SK-MEL-5 (cell line): ENCODE results near the gene PSMF1. TPM values are rescaled to one million over a fixed set of nuclear protein-coding genes. Genes with fewer than 3 reads are reported as not detected.

Source experiments
- DNase-seq: peaks from one replicate; pipeline ENCODE4 v3.0.0-alpha.2; 2016; ENCODE audit warnings: low read depth, low spot score
- in situ Hi-C: cut with HindIII; loops from 2 replicates; pipeline ENCODE4 v1.10.0; 2016; ENCODE audit warnings: low sequenced_read_pairs, high pct_unique_total_duplicates, low pct_unique_long_range_greater_than_20kb
- total RNA-seq: library from RNA; depleted of rRNA; stranded (reverse); fragments of >200 nt; shearing (Covaris generic); gene quantifications from 2 replicates; pipeline ENCODE4 v1.2.3, GENCODE V29; 2014

The PSMF1 gene
- total RNA-seq, 1 experiment from 2014 or later = 54.2 TPM

DNA sequence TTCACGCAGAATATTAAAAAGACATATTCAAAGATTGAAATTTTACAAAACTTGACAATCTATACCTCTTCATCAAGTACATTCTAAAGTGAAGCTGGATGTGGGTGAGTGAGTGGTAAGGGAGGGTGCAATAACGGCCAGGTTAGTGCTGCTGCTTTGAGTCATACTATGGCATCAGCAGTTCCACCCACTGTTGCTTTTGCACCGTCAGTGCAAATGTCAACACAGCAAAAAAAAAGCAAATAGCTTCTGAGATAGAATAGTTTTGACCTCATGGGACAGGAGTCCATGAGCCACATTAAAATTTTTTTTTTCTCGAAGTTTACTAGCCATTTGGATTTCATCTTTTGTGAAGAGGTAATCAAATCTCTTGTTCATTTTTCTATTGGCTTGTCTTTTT, 31.8 kb downstream of the PSMF1 start:
- in situ Hi-C loops = no loop called here

GRCh38 chr20:1150968-1151367, 32.6 kb downstream of the PSMF1 start:
- no peak for DNase-seq
- in situ Hi-C loops = no loop called here

More for the DNA sequence above, 31.8 kb downstream of the PSMF1 start:
- DNase-seq = no peak

GRCh38 chr20:1154226-1154625, 35.8 kb downstream of the PSMF1 start:
- DNase-seq = no peak
- in situ Hi-C loops = no loop called here

DNA sequence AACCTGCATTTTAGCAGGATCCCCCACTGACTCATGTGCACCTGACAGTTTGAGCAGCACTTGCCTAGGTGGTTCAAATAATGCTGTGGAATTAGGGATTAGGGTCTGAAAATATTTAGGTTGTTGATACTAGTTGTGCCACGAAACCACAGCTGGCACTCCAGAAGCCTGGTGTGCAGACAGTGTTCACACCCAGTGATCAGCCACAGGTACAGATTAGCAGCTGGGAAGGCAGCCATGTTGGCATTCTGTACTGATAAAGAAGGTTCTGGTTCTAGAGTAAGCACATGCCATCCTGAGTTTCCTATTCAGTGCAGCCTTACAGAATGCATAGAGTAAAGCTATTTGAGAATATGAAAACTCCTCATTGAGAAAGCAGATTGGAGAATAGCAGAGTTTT, 36.3 kb downstream of the PSMF1 start:
- in situ Hi-C loops = no loop called here
- no peak for DNase-seq

GRCh38 chr20:1155342-1155741, 36.9 kb downstream of the PSMF1 start:
- in situ Hi-C loops = no loop called here
- no peak for DNase-seq

DNA sequence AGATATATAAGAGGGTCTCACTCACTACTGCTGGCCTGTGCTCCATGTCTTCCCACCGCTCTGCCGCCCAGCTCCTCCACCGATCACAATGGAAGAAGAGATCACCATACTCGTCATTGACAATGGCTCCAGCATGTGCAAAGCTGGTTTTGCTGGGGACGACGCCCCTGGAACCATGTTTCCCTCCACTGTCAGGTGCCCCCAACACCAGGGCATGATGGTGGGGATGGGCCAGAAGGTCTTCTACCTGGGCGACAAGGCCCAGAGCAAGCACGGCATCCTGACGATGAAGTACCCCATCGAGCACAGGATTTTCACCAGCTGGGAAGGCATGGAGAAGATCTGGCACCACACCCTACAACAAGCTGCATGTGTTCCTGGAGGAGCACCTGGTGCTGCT, 42.1 kb downstream of the PSMF1 start:
- in situ Hi-C loops = no loop called here
- DNase-seq = no peak

- in situ Hi-C loops = no loop called here
- DNase-seq = no peak
Measured at GRCh38 chr20:1160991-1161390, 42.6 kb downstream of the PSMF1 start.

DNA sequence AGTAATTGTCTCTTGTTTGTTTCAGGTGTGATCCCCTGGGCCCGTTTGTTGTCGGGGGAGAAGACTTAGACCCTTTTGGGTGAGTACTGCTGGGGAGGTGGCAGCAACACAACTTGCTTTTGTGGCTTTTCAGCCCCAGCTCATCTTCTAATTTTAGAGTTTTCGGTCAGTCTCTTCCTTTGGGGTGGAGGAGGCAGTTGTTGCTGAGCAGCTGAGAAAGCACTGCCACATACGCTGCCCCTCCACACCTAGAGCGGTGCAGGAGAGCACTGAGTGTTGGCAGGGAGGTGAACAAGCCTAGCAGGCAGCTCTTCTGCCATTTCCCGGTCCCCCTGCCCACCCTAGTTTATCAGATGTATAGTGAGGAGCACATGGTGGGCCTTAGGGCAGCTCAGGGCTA, 44.7 kb downstream of the PSMF1 start:
- no peak for DNase-seq
- in situ Hi-C loops = no loop called here

DNA sequence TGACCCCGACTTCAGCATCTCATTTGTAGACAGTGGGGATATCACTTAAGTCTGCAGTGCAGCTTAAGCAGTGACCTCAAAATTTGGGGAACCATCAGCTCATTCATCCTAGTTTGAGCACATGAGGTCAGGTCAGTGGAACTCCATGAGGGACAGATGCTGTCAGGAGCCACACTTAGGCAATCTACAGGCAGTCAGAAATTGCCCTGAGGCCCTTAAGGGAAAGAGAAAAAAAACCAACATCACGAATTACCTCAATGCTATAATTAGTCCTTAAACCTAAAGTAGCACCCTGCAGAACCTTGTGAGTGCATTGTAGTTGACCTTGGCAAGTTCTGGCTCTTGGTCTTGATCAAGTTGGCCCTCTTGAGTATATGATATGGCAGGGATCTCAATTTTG, 45.3 kb downstream of the PSMF1 start:
- in situ Hi-C loops = no loop called here
- no peak for DNase-seq

DNA sequence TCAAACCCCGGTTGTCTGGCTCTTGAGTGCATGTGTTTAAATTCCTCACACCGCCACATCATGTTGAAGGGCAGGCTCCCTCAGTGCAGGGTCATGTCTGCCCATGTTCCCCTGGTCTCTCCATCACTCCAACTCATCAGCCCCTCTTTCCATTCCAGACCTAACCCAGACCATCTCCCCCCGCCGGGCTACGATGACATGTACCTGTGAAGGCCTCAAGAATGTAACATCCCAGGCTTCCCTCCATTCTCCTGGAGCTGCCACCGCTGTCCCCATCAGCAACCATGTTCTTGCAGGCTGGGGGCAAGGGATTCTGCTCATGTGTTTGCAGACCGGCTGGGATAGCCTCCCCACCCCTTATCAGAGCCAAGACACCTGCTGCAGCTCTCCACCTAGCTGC, 46.5 kb downstream of the PSMF1 start:
- no peak for DNase-seq
- in situ Hi-C loops = no loop called here

GRCh38 chr20:1165521-1165920, 47.1 kb downstream of the PSMF1 start:
- no peak for DNase-seq
- in situ Hi-C loops = no loop called here

DNA sequence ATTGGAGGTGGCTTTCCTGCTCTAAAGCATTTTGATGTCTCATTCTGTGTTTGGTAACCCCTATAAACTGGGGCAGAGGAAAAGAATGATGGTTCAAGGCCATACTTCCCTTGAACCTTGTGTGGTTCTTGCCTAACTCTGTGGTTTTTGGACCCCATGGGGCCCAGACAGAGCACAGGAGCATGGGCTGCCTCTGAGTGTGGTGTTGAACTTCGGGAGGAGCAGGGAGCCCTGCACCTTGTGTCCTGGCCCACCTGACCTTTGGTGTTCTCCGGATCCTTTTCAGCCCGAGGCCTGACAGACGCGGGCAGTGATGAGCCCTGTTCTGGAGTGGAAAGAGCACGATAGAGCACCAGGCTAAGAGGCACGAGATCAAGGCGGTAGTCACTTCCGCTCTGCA, 47.5 kb downstream of the PSMF1 start:
- in situ Hi-C loops = no loop called here
- DNase-seq = no peak

DNA sequence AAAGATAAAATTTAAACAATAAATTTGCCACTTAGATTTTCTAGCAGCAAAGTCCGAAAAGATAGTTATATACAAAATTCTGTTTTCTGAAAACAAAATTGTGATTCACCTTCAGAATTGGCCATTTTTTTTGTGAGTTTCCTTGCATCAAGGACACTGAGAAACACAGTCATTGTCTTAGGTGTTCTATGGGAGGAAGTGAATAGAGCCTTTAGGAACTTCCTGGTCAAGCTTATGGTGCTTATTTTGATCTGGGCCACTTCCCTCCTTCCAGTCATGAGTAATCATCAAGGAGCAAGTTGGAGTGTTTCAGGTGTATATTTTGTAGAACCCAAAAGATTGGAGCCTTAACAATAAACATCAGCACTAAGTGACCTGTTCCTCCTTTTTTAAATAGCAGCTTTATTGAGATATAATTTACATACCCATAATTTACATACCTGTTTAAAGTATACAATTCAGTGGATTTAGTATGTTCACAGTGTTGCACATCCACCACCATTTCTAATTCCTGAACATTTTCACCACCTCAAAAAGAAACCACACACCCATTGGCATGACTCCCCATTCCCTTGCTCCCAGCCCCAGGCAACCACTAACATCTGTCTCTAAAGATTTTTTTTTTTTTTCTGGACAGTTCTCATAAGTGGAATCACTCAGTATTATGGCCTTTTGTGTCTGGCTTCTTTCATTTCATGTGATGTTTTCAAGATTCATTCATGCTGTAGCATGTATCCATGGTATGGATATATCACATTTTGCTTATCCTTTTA, 48.7 kb downstream of the PSMF1 start:
- in situ Hi-C loops = no loop called here
- DNase-seq = no peak

- DNase-seq = no peak
- in situ Hi-C loops = no loop called here
Measured at GRCh38 chr20:1169224-1169623, 50.8 kb downstream of the PSMF1 start.

DNA sequence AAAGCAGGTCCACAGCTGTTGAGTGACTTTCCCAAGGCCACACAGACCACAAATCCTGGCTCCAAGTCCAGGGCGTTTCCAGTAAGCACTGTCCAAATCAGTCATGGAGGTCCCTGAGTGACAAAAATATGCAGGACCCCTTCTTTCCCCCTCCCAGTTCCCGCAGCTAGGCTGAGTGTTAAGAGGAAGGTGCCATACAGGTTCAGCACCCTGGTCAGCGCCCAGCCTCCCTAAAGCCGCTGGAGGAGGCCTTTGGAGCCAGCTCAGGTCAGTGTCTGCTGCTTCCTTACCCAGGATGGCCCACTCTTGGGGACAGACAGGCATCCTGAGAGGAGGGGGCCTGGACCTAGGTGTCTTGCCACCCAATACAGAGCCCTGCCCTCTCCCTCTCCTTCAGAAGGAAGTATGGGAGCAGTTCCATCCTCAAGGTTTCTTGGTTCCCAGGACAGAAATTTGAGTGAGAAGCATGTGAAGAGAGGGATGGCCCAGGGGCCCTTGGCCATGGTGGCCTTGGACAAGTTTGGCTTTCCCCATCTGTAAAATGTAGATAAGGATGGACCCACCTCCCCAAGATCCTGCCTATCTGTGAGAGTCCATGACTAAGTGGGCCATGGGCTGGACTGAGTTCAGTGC, 53.2 kb downstream of the PSMF1 start:
- no peak for DNase-seq
- in situ Hi-C loops = no loop called here

GRCh38 chr20:1173698-1174097, 55.3 kb downstream of the PSMF1 start:
- in situ Hi-C loops = no loop called here
- no peak for DNase-seq

- in situ Hi-C loops = no loop called here
- DNase-seq = no peak
Measured at GRCh38 chr20:1174787-1175186, 56.4 kb downstream of the PSMF1 start.

DNA sequence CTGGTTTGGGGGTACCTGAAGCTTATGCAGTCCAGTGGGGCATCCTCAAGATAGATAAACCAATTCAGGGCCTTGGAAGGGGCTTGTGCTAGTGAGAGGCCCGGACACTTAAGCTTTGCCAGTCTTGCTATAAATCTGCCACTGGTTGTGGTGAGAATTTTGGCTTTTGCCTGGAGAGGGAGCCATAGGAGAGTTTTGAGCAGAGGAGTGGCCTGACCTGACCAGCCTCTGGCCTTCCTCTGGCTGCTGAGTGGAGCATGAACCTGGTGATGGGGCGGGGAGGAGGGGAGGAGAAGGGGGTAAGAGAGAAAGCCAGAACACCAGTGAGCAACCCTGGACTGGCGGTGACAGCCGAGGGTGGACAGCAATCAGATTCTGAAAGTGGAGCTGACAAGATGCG, 59.3 kb downstream of the PSMF1 start:
- peak; percentile 79 for DNase-seq
- in situ Hi-C loops = no loop called here

DNA sequence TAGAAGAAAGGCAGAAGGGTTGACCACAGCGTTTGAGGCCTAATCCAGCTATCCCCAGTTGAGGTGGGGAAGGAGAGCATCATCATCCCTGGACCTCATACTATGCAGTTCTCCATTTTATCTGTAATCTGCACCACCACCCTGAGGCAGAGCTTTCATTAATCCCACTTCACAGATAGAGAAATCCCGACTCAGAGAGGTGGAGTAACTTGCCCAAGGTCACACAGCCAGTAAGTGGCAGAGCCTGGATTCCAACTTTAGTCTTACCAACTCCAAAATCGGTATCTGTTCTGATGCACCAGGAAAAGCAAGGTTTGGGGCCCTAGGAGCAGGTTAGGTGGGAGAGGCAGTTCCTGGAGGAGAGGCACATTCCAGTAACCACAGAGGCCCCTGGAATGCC, 59.7 kb downstream of the PSMF1 start:
- no peak for DNase-seq
- in situ Hi-C loops = no loop called here
